Endothelial cell of hepatic sinusoid (primary cell): ENCODE data around the gene BMPR1B.

Experiments
- in situ Hi-C: cut with HindIII; loops from 2 replicates; pipeline ENCODE4 v1.10.0; 2017; ENCODE audit warnings: low sequenced_read_pairs

The BMPR1B gene

GRCh38 chr4:94757192-94758140, at the start of gene BMPR1B:
BMPR1B (plus strand) TSS chr4:94757955; CDS start chr4:95104425, 346,470 bp downstream.
- in situ Hi-C loops: no loop called here

DNA sequence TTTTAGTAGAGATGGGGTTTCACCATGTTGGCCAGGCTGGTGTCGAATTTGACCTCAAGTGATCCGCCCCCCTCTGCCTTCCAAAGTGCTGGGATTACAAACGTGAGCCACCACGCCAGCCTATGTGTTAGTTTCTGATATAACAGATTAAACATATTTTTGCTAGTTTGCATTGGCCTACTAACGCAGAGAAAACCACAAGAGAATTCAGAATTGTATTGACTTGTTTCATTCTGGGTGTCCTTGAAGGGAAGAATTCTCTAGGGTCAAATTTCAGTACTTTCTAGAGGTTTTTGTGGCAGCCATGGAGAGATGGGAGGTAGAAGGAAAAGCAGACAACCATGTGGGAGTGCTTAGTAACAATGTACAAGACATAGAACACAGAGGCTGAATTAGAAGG, 46.1 kb upstream of the BMPR1B start:
- in situ Hi-C loops: no loop called here

DNA sequence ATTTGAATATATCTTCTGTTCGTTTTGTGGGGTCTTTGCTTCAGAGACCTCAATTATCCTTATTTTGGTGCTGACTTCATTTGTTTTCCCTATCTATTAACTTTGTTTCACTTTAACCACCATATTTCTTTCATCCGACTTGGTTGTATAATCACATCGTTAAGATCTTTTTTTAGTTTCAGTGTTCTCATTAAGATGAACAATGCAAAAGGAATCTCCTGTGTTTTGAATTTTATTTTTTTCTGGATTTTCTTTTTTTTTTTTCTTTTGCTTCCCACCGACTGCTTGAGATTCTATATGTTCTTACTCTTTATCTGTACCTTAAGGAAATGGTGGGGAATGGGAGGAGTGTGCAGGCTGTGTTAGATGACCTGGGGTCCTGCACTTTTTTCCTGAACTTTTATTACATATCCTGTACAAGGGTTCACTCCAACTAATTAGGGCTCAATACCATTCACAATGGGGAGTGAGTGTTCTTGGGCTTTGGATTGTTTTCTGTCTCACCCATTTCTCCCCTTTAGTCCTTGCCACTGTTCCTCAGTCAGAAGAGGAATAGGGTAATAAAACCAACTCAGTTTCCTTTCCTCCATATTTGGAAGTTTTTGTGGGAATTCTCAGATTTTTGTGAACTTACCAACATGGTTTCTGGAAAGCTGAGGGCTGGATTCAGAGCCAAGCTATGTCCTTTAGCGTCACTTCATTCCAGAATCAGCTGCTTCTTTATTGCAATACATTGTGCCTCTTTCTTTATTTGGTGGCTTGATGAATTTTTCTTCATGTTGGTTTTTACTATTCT, 43.2 kb upstream of the BMPR1B start:
- in situ Hi-C loops: no loop called here

- in situ Hi-C loops: no loop called here
These were observed 42.0 kb upstream of the BMPR1B start for GRCh38 chr4:94715726-94716125.

DNA sequence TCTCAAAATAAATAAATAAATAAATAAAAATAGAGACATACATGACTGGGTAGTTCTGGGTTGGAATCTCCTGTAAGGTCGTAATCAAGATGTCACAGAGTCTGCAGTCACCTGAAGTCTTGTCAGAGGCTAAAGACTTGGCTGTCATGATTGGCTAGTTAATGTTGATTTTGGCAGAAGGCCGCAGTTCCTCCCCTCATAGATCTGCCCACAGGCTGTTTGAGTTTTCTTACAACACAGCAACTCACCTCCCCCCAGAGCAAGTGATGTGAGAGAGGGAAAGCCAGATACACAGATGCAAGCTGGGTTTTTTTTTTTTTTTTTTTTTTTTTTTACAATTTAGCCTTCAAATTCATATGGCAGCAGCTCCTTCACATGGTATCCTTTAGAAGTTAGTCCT, 36.4 kb upstream of the BMPR1B start:
- in situ Hi-C loops: no loop called here

DNA sequence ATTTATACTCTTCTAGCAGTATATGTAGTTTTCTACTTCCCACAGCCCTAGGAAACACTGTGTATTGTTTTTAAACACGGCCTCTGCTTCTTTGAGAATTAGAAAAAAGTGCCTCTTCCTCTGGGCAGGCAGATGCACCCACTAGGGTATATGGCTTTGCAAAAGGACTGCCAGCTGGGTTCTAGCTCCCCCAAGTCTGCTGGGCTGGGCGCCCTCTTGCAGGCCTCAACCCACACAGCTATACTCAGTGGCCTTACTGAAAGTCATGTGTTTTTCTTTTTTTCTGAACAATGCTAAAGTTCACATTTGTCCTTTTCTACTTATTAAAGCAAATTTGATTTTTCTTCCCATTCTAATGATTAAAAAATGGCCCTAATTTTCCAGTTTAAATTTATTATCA, 35.5 kb upstream of the BMPR1B start:
- in situ Hi-C loops: no loop called here

DNA sequence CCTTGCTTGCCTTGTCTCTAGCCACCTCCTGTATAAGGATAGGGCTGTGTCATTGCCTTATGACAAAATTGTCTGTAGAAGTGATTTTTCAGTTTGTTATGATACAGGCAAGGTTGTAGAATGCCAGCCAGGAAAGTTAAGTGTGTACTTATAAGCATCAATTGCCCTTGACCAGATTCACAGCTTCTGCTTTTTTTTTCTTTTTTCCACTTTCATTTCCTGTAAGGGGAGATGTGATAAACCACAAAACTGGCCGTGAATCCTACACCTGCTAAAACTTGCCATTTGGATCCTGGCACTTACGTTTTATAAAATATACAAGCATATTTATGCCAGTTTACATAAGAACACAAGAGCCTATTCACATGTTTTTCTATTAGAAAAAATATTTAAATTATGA, 35.0 kb upstream of the BMPR1B start:
- in situ Hi-C loops: no loop called here

DNA sequence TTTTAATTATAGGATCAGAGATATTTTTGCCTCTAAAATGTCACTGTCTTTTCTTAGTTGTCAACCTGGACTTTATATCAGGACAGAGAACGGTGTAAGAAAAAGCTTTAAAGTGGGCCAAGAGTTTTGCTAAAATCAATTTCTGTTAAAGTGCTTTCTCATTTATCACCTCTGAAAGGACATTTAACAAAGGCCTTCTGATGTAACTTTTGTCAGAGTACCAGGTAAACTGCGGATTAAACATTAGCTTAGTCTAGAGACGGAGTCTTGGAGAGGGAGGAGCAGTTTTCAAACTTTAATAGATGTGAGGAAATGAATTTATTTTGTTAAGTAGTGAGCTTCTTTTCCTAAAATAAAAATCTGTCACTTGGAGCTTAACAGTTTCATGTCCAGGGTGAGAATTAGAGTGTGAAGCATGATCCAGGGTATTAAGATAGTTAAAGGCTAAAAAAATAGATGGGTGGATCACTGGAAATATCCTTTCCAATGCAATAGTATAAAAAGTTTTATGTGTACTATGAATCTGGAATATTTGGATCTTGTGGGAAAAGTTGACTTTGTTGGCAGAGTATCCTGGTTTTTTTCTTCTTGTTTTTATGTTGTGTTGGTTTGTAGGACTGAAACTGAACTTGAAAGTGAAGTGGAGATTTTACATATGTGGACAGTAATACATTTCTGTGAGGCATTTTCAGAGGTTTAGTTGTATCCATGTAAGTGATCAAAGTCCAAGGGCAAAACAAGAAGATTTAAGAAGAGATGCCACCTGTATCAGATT, 33.6 kb upstream of the BMPR1B start:
- in situ Hi-C loops: no loop called here

DNA sequence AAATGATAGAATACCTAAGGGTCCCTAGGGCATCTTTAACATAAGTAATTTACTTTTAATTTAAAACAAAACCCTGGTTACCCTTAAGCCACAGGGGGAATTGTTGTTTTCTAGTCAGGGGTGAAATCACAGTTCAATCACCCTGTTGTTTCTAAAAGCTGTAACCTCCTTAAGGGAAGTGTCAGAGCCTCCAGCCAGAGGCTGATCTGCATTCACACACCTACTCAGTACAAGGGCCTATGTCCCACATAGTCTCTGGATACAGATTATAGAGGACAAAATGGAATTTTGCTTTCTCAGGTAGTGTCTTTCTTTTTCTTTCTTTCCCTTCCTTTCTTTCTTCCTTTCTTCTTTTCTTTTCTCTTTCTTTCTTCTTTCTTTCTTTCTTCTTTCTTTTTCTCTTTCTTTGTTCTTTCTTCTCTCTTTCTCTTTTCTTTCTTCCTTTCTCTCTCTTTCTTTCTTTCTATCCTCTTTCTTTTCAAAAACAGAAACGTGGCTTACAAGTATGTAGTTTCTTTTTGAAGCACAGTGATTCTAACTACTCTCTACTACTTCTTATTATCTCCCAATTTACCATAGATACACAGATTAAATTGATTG, 31.1 kb upstream of the BMPR1B start:
- in situ Hi-C loops: no loop called here

DNA sequence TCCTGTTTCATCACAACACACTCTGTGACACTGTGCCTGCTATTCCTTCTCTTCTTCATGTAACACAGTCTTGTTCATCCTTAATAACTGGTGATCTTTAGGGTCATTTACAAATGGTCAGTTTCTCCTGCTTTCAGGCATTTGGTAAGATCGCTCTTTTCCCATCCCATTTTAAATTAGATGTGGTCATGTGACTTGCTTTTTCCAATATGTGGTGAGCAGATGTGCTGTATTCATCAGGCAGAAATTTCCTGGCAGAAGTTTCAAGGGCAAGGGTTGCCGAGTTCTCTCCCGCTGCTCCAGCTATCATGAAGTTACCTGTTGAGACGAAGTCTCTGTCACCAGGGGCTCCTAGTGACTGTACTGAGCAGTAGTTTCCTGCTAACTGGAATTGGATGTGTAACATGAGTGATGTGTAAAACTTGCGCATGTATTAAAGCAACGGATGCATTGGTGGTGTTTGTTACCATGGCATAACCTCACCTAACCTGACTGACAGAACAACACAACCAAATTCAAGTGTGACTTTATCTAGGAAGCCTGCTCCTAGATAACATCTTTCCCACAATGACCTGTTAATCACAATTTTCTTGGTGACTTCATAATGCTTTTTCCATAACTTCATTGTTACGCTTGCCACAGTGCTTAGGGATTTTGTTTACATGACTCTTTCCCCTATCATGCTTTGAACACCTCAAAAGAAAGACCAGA, 29.5 kb upstream of the BMPR1B start:
- in situ Hi-C loops: no loop called here

GRCh38 chr4:94732358-94732698, 25.4 kb upstream of the BMPR1B start:
- in situ Hi-C loops: no loop called here

GRCh38 chr4:94739741-94740140, 18.0 kb upstream of the BMPR1B start:
- in situ Hi-C loops: no loop called here

DNA sequence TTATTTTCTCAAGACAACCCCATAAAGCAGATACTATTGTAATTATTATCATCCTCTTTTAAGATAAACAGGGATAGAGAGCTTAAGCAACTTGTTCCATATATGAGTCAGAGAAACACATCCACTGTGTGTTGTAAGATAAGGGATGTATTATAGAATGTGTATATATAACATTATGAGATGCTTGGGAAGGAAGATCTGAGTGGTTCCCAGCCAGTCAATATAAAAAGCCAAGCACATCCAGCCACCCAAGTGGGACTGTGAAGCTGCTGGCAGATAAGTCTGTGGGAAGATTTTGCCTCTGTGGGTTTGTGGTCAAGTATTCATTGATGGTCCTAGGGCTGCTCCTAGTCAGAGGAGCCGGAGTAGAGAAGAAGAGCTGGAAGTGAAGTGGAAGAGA, 16.5 kb upstream of the BMPR1B start:
- in situ Hi-C loops: no loop called here

- in situ Hi-C loops: no loop called here
These were observed 13.9 kb upstream of the BMPR1B start for GRCh38 chr4:94743838-94744237.

- in situ Hi-C loops: no loop called here
These were observed 12.9 kb upstream of the BMPR1B start for GRCh38 chr4:94744850-94745249.

GRCh38 chr4:94746746-94747145, 11.0 kb upstream of the BMPR1B start:
- in situ Hi-C loops: no loop called here

DNA sequence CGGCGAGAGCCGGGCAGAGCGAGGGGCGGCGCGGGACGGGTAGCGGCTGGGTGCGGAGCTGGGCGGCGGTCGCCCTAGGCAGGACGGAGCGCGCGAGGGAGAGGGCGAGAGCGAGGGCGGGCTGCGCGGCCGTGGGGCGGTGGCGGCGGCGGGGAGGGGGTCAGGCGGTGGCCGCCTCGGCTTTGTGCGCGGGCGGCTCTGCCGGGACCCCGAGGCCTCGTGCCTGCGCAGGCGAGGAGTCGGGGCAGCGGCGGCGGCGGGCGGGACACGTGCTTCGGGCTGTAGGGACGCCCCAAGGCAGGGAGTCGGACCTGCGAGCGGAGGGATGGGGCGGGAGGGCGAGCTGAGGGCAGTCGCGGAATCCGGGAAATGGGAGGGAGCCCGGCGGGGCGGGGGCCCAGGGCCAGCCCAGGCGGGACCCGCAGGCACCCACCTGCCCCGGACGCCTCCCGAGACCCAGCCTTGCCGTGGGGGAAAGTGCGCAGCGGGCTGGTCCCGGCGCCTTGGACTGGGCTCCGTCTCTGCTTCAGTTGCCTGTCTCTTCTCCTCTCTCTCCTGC, 465 bp downstream of the BMPR1B start:
- in situ Hi-C loops: no loop called here

GRCh38 chr4:94758700-94759399, 1.1 kb downstream of the BMPR1B start:
- in situ Hi-C loops: no loop called here

- in situ Hi-C loops: loop anchor here (5.0 kb wide), 1 partner anchor 68 kb away; no protein-coding TSS in a partner anchor
These were observed 2.0 kb downstream of the BMPR1B start for GRCh38 chr4:94759767-94760211.
